Endothelial cell (in vitro differentiated cells): ENCODE measurements around the gene NEU4. TPM values are rescaled to one million over a fixed set of nuclear protein-coding genes. Genes with fewer than 3 reads are reported as not detected.
"Not testable (repeated sequence)": the region's sequence is repeated elsewhere in the genome, so short reads cannot be mapped to it uniquely, and the experiment has no call there.

Experiments used
- DNase-seq: peaks from one replicate; pipeline ENCODE4 v3.0.0; 2021; ENCODE audit warnings: low spot score
- H3K27ac Mint-ChIP-seq: one replicate; pipeline ENCODE4 v1.8.0; 2021; ENCODE audit warnings: mixed read lengths, inconsistent platforms; ENCODE audit not compliant: unreplicated experiment
- H3K27me3 Mint-ChIP-seq: one replicate; pipeline ENCODE4 v1.8.0; 2021; ENCODE audit warnings: mild to moderate bottlenecking, moderate library complexity, mixed read lengths, inconsistent platforms; ENCODE audit not compliant: unreplicated experiment
- H3K36me3 Mint-ChIP-seq: one replicate; pipeline ENCODE4 v1.8.0; 2021; ENCODE audit warnings: mild to moderate bottlenecking, low read depth, mixed read lengths, inconsistent platforms; ENCODE audit not compliant: unreplicated experiment
- H3K4me1 Mint-ChIP-seq: one replicate; pipeline ENCODE4 v1.8.0; 2021; ENCODE audit warnings: mild to moderate bottlenecking, mixed read lengths, inconsistent platforms; ENCODE audit not compliant: unreplicated experiment
- H3K4me3 Mint-ChIP-seq: one replicate; pipeline ENCODE4 v1.8.0; 2021; ENCODE audit warnings: mild to moderate bottlenecking, mixed read lengths, inconsistent platforms; ENCODE audit not compliant: unreplicated experiment
- H3K9me3 Mint-ChIP-seq: one replicate; pipeline ENCODE4 v1.8.0; 2021; ENCODE audit warnings: mixed read lengths, inconsistent platforms; ENCODE audit not compliant: unreplicated experiment
- total RNA-seq: library from RNA; stranded (reverse); fragmentation: NEBNext Ultra II Directional; extraction: Animal tissue kit (Norgen Biotek cat#: 25700); gene quantifications from one replicate; pipeline ENCODE4 v1.2.1, GENCODE V29; 2021; ENCODE audit not compliant: unreplicated experiment
- TF ChIP-seq, protein P1 (sequence below): fragments of 200-600 bp; sonication (generic); IDR thresholded peaks from one replicate; pipeline ENCODE4 v1.5.0; 2021; ENCODE audit warnings: antibody characterized with exemption; ENCODE audit not compliant: unreplicated experiment

Gene NEU4
- total RNA-seq, 1 donor from 2014 or later: 0.33 TPM

DNA sequence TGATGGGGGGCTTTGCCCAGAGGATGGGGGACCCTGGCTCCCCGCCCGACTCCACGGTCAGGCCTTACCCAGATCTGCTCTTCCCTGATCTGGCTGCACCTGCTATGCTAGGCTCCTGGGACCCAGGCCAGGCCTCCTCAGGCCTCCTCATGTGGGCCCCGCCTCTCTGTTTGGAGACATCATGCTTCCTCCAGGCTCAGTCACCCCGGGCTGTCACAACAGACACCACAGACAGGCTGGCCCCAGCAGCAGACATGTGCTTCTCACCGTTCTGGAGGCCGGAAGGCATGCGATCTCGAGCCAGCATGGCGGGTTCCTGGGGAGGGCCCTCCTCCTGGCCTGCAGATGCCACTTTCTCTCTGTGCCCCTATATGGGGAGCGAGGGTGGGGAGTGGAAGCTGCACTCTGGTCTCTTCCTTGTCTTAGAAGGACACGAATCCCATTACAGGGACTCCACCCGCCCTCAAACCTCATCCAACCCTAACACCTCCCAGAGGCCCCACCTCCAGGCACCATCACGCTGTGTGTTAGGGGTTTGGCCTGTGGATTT, 10.8 kb upstream of the NEU4 start:
- Mint-ChIP-seq H3K27me3 (peaks cover 10% of the 10 kb centered on the region), H3K4me1 (no peaks in the 10 kb centered on the region), H3K27ac (no peak overlapping the region), H3K36me3 (peaks cover 4% of the 10 kb centered on the region), H3K9me3 (no peaks in the 10 kb centered on the region), H3K4me3 (no peak overlapping the region)
- peak; percentile 2 for DNase-seq
- TF ChIP-seq, protein P1, sequence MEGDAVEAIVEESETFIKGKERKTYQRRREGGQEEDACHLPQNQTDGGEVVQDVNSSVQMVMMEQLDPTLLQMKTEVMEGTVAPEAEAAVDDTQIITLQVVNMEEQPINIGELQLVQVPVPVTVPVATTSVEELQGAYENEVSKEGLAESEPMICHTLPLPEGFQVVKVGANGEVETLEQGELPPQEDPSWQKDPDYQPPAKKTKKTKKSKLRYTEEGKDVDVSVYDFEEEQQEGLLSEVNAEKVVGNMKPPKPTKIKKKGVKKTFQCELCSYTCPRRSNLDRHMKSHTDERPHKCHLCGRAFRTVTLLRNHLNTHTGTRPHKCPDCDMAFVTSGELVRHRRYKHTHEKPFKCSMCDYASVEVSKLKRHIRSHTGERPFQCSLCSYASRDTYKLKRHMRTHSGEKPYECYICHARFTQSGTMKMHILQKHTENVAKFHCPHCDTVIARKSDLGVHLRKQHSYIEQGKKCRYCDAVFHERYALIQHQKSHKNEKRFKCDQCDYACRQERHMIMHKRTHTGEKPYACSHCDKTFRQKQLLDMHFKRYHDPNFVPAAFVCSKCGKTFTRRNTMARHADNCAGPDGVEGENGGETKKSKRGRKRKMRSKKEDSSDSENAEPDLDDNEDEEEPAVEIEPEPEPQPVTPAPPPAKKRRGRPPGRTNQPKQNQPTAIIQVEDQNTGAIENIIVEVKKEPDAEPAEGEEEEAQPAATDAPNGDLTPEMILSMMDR: no peak

DNA sequence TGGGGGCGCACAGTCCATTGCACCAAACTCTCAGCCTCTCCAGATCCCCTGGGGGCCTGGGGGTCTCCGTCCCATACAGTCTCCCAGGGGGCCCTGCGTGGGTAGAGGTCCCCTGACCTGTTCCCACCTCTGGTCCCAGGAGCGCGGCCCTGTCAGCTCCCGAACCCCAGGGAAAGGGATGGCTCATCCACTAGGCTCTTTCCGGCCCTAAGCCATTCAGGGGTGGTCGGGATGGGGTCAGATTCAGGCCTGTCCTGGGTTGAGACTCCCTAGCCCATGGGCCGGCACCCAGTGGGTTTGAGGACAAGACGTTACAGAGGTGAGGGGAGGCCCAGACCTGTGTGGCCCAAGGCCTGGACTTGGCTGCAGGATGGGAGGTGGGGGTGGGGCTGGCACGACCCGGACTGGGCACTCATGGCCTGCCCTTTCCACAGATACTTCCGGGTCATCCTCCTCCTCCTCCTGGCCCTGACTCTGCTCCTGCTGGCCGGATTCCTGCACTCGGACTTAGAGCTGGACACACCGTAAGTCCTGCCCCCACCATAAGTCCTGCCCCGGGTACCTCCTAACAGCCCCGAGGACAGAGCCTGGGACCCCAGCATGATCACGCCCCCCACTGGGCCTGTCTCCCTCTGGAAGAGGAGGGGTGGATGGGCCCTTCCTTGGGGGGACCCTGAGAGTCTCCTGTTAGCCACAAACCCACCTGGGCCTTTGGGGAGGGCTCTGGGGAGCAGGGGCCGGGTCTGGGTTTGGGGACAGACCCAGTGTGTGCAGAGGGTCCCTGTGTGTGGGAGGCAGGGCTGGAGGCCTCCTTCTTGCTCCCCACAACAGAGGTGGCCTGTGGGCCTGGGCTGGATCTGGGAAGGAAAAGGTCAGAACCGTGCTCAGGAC, 10.1 kb upstream of the NEU4 start:
- TF ChIP-seq, protein P1: no peak
- peak; percentile 2 for DNase-seq
- Mint-ChIP-seq H3K36me3 (peaks cover 4% of the 10 kb centered on the region), H3K4me1 (no peaks in the 10 kb centered on the region), H3K27me3 (peaks cover 10% of the 10 kb centered on the region), H3K9me3 (no peaks in the 10 kb centered on the region), H3K4me3 (no peak overlapping the region), H3K27ac (no peak overlapping the region)

DNA sequence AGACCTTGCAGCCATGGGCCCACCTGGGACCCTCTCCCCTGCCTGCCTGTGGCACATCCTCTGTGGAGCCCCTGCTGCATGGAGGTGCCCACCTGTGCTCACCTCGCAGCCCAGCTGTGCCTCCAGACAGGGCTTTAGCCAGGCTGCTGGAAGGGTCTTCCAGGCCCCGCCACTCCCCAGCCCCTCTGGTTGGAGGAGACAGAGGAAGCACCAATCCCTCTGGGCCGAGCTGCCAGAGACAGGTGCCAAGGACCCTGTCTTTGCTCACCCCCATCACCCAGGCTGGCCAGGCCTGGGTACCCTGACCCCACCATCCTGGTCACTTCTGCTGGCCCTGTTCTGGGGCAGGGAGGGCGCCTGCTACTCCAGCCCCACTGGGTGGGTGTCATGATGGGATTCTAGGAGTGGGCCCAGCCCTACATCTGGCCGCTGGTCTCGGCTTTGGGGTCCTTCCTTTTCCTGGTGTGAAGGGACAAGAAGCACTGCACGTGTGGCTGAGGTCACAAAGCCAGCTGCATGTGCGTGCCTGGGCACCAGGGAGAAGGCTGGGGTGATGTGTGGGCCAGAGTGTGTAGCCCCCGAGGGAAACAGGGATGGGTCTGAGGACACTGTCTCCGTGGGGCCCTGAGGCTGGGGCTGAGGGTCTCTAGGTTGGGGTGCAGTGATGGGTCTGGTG, 9.3 kb upstream of the NEU4 start:
- no peaks in the 10 kb centered on the region for H3K9me3 Mint-ChIP-seq
- TF ChIP-seq, protein P1: no peak
- peaks cover 10% of the 10 kb centered on the region for H3K27me3 Mint-ChIP-seq
- H3K4me1 Mint-ChIP-seq: no peaks in the 10 kb centered on the region
- peaks cover 4% of the 10 kb centered on the region for H3K36me3 Mint-ChIP-seq
- H3K4me3 Mint-ChIP-seq: no peak overlapping the region
- no peak overlapping the region for H3K27ac Mint-ChIP-seq
- DNase-seq: peak; percentile 3

DNA sequence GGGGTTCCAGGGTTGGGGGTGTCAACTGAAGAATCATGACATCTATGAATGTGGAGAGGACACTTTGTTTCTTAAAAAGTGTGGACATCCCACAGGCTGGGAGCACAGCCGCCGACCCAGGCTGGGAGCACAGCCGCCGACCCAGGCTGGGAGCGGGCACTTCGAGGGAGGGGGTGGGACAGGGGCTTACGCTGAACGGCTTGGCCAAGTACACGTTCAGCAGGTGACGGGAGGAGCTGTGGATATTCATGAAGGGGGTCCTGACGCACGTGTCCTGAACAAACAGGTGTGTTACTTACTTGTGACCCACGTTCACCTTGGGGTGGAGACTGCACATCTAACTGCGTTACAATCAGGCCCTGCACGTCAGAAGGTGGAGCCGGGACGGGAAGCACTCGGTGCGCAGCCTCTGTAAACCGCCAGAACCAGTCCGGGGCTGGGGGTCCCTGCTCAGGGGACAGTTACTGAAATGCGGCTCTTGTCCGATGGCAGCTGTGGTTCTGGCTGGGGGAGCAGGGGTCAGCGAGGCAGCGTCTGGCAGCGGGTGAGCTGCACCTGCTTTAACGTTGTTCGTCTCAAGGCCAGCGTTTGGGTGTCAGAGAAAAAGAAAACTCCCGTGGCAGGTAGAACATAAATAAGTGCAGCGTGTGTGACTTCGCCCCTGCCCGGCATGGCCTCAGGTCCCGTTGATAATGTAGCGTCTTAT, 8.6 kb upstream of the NEU4 start:
- peak; percentile 2 for DNase-seq
- not testable (repeated sequence) for H3K36me3 Mint-ChIP-seq, H3K27ac Mint-ChIP-seq, H3K4me1 Mint-ChIP-seq, H3K4me3 Mint-ChIP-seq, H3K9me3 Mint-ChIP-seq
- peaks cover 10% of the 10 kb centered on the region for H3K27me3 Mint-ChIP-seq
